GM19324 (cell line): ENCODE results near the gene SSX1.
"Not testable (repeated sequence)": the region's sequence is repeated elsewhere in the genome, so short reads cannot be mapped to it uniquely, and the experiment has no call there.

ENCODE experiments used
- ATAC-seq: cut with Tn5 transposase; IDR thresholded peaks from one replicate; pipeline ENCODE4 v1.9.1; 2021; ENCODE audit warnings: mild to moderate bottlenecking, moderate library complexity; ENCODE audit not compliant: unreplicated experiment, low FRiP score

Gene SSX1, protein sequence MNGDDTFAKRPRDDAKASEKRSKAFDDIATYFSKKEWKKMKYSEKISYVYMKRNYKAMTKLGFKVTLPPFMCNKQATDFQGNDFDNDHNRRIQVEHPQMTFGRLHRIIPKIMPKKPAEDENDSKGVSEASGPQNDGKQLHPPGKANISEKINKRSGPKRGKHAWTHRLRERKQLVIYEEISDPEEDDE

DNA sequence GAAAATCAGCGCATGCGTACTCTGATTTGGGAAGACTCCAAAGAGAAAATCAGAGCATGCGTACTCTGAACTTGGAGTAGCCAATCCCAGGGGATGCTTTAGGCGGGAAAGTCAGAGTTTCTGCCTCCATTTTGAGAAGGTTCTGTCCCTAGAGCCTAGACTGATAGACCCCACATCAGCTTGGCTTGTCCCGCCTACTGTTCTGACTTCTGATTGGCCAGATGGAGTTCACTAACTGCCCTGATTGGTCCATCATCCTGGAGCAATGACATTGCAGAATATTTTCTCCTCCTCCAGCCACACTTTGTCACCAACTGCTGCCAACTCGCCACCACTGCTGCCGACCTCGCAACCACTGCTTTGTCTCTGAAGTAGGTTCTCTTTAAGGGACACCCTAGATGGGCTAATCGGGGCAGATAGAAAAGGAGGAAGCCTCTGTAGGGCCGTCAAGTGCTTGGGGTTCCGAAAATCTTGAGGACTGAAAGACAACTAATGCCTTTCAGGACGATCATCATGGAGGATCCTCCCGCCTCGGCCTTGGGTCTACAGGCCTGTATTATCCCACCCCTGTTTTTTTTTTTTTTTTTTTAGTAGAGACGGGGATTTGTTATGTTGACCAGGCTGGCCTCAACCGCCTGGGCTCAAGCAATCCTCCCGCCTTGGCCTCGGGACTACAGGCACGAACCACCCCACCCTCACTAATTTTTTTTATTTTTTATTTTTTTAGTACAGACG is at the start of gene SSX1:
SSX1 (plus strand) TSS at position 331 of the 735 bp plus-strand sequence. CDS start 1,850 bp downstream, outside the sequence.
- not testable (repeated sequence) for ATAC-seq

DNA sequence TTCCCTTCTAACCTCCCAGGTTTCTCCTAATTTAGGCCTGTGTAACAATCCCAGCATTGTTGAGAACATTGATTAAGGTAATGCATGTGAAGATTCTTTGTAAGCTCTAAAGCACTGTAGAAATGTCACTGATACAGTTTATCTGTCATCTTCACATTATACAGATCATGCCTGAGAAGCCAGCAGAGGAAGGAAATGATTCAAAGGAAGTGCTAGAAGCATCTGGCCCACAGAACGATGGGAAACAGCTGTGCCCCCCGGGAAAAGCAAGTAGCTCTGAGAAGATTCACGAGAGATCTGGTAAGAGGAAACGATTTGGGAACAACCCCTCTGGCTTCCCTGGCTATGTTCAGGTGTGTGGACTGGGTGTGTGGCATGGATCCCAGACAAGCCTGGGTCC is 40.9 kb upstream of the SSX1 start:
- not testable (repeated sequence) for ATAC-seq

DNA sequence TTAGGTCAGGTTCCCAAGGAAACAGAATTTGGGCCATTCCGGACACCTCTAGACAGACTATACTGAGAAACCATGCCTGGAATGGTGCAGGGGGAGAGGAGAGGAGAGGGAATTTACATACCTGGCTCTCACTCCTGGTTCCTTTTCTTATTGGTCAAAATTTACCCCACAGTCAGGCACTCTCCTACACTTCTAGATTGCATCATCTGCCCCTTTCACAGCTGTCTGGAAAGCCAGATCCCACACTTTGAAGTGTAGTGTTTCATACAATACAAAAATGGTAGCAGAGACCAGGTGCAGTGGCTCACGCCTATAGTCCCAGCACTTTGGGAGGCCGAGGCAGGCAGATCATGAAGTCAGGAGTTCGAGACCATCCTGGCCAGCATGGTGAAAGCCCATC is 31.0 kb upstream of the SSX1 start:
- ATAC-seq: not testable (repeated sequence)

DNA sequence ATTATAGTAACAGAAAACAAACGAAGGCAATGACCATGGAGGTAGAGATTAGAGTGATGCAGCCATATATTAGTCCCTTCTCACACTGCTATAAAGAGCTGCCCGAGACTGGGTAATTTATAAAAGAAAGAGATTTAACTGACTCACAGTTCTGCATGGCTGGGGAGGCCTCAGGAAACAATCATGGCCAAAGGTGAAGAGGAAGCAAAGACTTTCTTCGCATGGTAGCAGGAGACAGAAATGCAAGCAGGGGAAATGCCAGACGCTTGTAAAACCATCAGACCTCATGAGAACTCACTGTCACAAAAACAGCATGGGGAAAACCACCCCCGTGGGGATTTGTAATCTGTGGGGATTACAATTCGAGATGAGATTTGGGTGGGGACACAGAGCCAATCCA is 2.2 kb upstream of the SSX1 start:
- ATAC-seq: not testable (repeated sequence)

DNA sequence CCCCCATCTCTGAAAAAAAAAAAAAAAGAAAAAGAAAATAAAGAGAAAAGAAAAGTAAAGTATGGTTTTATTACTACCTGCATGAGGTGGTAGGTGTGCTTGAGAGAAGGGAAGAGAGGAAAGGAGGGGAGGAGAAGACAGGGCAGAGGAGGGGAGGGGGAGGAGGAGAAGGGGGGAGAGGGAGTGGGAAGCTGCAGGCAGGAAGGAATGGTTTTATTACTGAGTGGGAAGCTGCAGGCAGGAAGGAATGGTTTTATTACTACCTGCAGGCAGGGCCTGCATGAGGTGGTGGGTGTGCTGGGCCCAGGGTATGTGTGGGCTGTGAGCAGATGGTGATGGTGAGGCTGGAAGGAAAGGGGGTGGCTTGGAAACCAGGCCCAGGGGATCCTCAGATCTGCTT is 19.2 kb downstream of the SSX1 start:
- not testable (repeated sequence) for ATAC-seq

DNA sequence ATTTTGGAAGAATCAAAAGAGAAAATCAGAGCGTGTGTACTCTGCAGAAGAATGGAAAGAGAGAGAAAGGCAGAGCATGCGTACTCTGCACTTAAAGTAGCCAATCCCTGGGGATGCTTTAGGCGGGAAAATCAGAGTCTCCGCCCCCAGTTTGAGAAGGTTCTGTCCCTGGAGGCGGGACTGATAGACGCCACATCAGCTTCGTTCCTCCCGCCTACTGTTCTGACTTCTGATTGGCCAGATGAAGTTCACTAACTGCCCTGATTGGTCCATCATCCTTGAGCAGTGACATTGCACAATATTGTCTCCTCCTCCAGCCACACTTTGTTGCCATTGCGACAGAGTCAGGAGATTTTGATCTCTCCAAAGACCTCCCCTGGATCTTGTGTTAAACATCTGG is 23.8 kb downstream of the SSX1 start:
- no peak for ATAC-seq

DNA sequence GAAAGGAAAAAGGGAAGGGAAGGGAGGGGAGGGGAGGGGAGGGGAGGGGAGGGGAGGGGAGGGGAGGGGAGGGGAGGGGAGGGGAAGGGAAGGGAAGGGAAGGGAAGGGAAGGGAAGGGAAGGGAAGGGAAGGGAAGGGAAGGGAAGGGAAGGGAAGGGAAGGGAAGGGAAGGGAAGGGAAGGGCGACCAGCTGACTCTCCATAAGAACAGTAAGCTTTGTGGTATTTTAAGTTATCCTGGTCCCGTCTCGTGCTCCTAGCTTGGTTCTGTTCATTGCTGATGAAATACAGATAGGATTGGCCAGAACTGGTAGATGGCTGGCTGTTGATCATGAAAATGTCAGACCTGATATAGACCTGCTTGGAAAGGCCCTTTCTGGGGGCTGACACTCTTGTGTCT is 25.5 kb downstream of the SSX1 start:
- not testable (repeated sequence) for ATAC-seq

DNA sequence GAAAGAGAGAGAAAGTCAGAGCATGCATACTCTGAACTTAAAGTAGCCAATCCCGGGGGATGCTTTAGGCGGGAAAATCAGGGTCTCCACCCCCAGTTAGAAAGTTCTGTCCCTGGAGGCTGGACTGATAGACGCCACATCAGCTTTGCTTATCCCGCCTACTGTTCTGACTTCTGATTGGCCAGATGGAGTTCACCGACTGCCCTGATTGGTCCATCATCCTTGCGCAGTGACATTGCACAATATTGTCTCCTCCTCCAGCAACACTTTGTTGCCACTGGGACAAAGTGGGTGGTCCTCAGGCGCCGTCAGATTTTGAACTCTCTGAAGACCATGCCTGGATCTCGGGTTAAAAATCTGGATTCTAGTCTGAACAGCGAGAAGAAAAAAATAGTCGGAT is 51.0 kb downstream of the SSX1 start:
- no peak for ATAC-seq

DNA sequence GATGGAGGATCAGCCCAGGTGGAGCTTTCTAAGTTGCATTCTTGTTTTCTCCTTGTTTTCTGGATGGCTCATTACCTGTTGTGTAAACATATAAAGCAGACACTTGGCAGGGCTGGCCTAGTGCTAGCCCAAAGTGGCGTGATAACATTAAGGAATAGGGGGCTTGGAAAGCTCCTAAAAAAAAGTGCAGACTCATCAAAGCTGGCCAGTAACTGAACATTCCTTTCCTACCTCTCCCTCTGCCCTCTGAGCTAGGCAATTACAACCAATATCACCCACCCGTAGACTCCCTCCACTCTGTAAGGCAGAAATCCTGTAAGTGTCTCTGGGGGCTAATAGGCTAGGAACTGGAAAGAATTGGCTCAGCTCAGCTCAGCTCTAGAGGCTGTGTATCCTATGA is 58.8 kb downstream of the SSX1 start:
- not testable (repeated sequence) for ATAC-seq
